Neural progenitor cell (in vitro differentiated cells): ENCODE measurements around the gene EXOC6B. TPM values are rescaled to one million over a fixed set of nuclear protein-coding genes. Genes with fewer than 3 reads are reported as not detected.

Experiments used
- DNase-seq: peaks from one replicate; pipeline ENCODE4 v3.0.0-alpha.2; 2016; ENCODE audit warnings: low spot score
- H2AFZ ChIP-seq: fragments of 200-600 bp; sonication (generic); replicated peaks from 2 replicates; pipeline ENCODE4 v1.6.1; 2016; ENCODE audit warnings: antibody characterized with exemption
- H3F3A ChIP-seq: fragments of 200-600 bp; sonication (generic); 2 replicates; pipeline ENCODE4 v1.6.1; 2016; ENCODE audit warnings: antibody characterized with exemption, low read depth
- H3K27ac ChIP-seq: fragments of 200-600 bp; sonication (generic); 2 replicates; pipeline ENCODE4 v1.5.1; 2016; ENCODE audit warnings: mild to moderate bottlenecking
- H3K27me3 ChIP-seq: fragments of 200-600 bp; sonication (generic); 2 replicates; pipeline ENCODE4 v1.6.1; 2016; ENCODE audit warnings: mild to moderate bottlenecking, moderate library complexity
- H3K36me3 ChIP-seq: fragments of 200-600 bp; sonication (generic); 2 replicates; pipeline ENCODE4 v1.5.1; 2016
- H3K4me1 ChIP-seq: fragments of 200-600 bp; sonication (generic); 2 replicates; pipeline ENCODE4 v1.6.1; 2016; ENCODE audit warnings: mixed run types
- H3K4me2 ChIP-seq: fragments of 200-600 bp; sonication (generic); 2 replicates; pipeline ENCODE4 v1.6.1; 2016
- H3K4me3 ChIP-seq: fragments of 200-600 bp; sonication (generic); 2 replicates; pipeline ENCODE4 v1.5.1; 2016
- H3K79me2 ChIP-seq: fragments of 200-600 bp; sonication (generic); 2 replicates; pipeline ENCODE4 v1.6.1; 2016; ENCODE audit warnings: low read depth
- H3K9ac ChIP-seq: fragments of 200-600 bp; sonication (generic); 2 replicates; pipeline ENCODE4 v1.6.1; 2016
- H3K9me3 ChIP-seq: fragments of 200-600 bp; sonication (generic); 2 replicates; pipeline ENCODE4 v1.5.1; 2016; ENCODE audit warnings: low read depth
- H4K20me1 ChIP-seq: fragments of 200-600 bp; sonication (generic); 2 replicates; pipeline ENCODE4 v1.6.1; 2016; ENCODE audit warnings: low read depth
- H3K27ac Mint-ChIP-seq: 3 replicates; pipeline ENCODE4 v1.8.0; 2021; ENCODE audit warnings: mixed read lengths
- H3K27me3 Mint-ChIP-seq: 2 replicates; pipeline ENCODE4 v1.8.0; 2022; ENCODE audit warnings: low read depth, mild to moderate bottlenecking, inconsistent platforms, moderate library complexity, mixed read lengths; ENCODE audit not compliant: insufficient read depth
- H3K36me3 Mint-ChIP-seq: 3 replicates; pipeline ENCODE4 v1.8.0; 2021; ENCODE audit warnings: mixed read lengths
- H3K4me1 Mint-ChIP-seq: 3 replicates; pipeline ENCODE4 v1.8.0; 2021; ENCODE audit warnings: mixed read lengths
- H3K4me3 Mint-ChIP-seq: 3 replicates; pipeline ENCODE4 v1.8.0; 2021; ENCODE audit warnings: mild to moderate bottlenecking, moderate library complexity, mixed read lengths
- H3K9me3 Mint-ChIP-seq: 3 replicates; pipeline ENCODE4 v1.8.0; 2020; ENCODE audit warnings: mixed read lengths
- CTCF ChIP-seq: fragments of 200-600 bp; sonication (generic); IDR thresholded peaks from 2 replicates; pipeline ENCODE4 v1.5.1; 2017; ENCODE audit warnings: antibody characterized with exemption, mild to moderate bottlenecking
- EZH2 ChIP-seq: fragments of 200-600 bp; sonication (generic); IDR thresholded peaks from 2 replicates; pipeline ENCODE4 v1.6.1; 2017; ENCODE audit warnings: antibody characterized with exemption, mild to moderate bottlenecking, moderate library complexity
- EZH2phosphoT487 ChIP-seq: fragments of 200-600 bp; sonication (generic); IDR thresholded peaks from 2 replicates; pipeline ENCODE4 v1.6.1; 2017; ENCODE audit warnings: antibody characterized with exemption
- total RNA-seq: library from RNA; depleted of rRNA; stranded (reverse); fragments of >200 nt; gene quantifications from 2 replicates; pipeline ENCODE4 v1.2.3, GENCODE V29; 2015; ENCODE audit warnings: low replicate concordance

EXOC6B gene
- total RNA-seq, 1 donor from 2014 or later, result 41.2 TPM

- Mint-ChIP-seq H3K27me3 (no peaks in the 10 kb centered on the region), H3K27ac (no peak overlapping the region), H3K4me3 (no peak overlapping the region), H3K36me3 (peaks cover 4% of the 10 kb centered on the region), H3K4me1 (peaks cover 2% of the 10 kb centered on the region), H3K9me3 (no peaks in the 10 kb centered on the region)
- TF ChIP-seq EZH2, result no peak
- TF ChIP-seq CTCF, result no peak
- no peak for TF ChIP-seq EZH2phosphoT487
- H3K36me3 ChIP-seq, result no peaks in the 10 kb centered on the region
- H3K4me1 ChIP-seq, result no peaks in the 10 kb centered on the region
- H3K4me3 ChIP-seq, result no peak overlapping the region
- no peaks in the 10 kb centered on the region for H4K20me1 ChIP-seq
- no peaks in the 10 kb centered on the region for H3K9me3 ChIP-seq
- no peaks in the 10 kb centered on the region for H3K27me3 ChIP-seq
- H2AFZ ChIP-seq, result no peak overlapping the region
- no peak overlapping the region for H3K27ac ChIP-seq
- H3K9ac ChIP-seq, result no peak overlapping the region
- H3K79me2 ChIP-seq, result no peaks in the 10 kb centered on the region
- no peak overlapping the region for H3K4me2 ChIP-seq
- no peaks in the 10 kb centered on the region for H3F3A ChIP-seq
- DNase-seq, result no peak
Observed at GRCh38 chr2:72576861-72577260, 249.0 kb downstream of the EXOC6B start.

- Histone ChIP-seq H2AFZ (no peak overlapping the region), H3K4me3 (no peak overlapping the region), H4K20me1 (no peaks in the 10 kb centered on the region), H3K79me2 (no peaks in the 10 kb centered on the region), H3K27me3 (no peaks in the 10 kb centered on the region), H3K36me3 (no peaks in the 10 kb centered on the region), H3K9me3 (no peaks in the 10 kb centered on the region), H3K4me1 (no peaks in the 10 kb centered on the region), H3K9ac (no peak overlapping the region), H3F3A (no peaks in the 10 kb centered on the region), H3K27ac (no peak overlapping the region), H3K4me2 (no peak overlapping the region)
- H3K4me3 Mint-ChIP-seq, result no peak overlapping the region
- H3K27me3 Mint-ChIP-seq, result no peaks in the 10 kb centered on the region
- H3K9me3 Mint-ChIP-seq, result no peaks in the 10 kb centered on the region
- no peak overlapping the region for H3K27ac Mint-ChIP-seq
- no peak for DNase-seq
- TF ChIP-seq CTCF (no peak), EZH2phosphoT487 (no peak), EZH2 (no peak)
- peaks cover 2% of the 10 kb centered on the region for H3K4me1 Mint-ChIP-seq
- peaks cover 4% of the 10 kb centered on the region for H3K36me3 Mint-ChIP-seq
Observed at GRCh38 chr2:72576459-72576858, 249.4 kb downstream of the EXOC6B start.

- no peak for DNase-seq
- no peak overlapping the region for H3K9ac ChIP-seq
- no peak overlapping the region for H3K27ac ChIP-seq
- TF ChIP-seq EZH2 (no peak), CTCF (no peak), EZH2phosphoT487 (no peak)
- H3K36me3 ChIP-seq, result no peaks in the 10 kb centered on the region
- H3K79me2 ChIP-seq, result no peaks in the 10 kb centered on the region
- H3K27me3 ChIP-seq, result no peaks in the 10 kb centered on the region
- no peaks in the 10 kb centered on the region for H4K20me1 ChIP-seq
- H3K27me3 Mint-ChIP-seq, result no peaks in the 10 kb centered on the region
- H3F3A ChIP-seq, result no peaks in the 10 kb centered on the region
- H3K4me2 ChIP-seq, result no peak overlapping the region
- H3K4me1 ChIP-seq, result no peaks in the 10 kb centered on the region
- H3K9me3 Mint-ChIP-seq, result no peaks in the 10 kb centered on the region
- peaks cover 2% of the 10 kb centered on the region for H3K4me1 Mint-ChIP-seq
- peaks cover 4% of the 10 kb centered on the region for H3K36me3 Mint-ChIP-seq
- no peak overlapping the region for H3K27ac Mint-ChIP-seq
- H3K4me3 Mint-ChIP-seq, result no peak overlapping the region
- no peak overlapping the region for H3K4me3 ChIP-seq
- no peaks in the 10 kb centered on the region for H3K9me3 ChIP-seq
- H2AFZ ChIP-seq, result no peak overlapping the region
Observed at GRCh38 chr2:72574886-72575285, 250.9 kb downstream of the EXOC6B start.

- Mint-ChIP-seq H3K36me3 (peaks cover 4% of the 10 kb centered on the region), H3K27me3 (no peaks in the 10 kb centered on the region), H3K9me3 (no peaks in the 10 kb centered on the region), H3K27ac (no peak overlapping the region), H3K4me1 (peaks cover 2% of the 10 kb centered on the region), H3K4me3 (no peak overlapping the region)
- Histone ChIP-seq H3K9ac (no peak overlapping the region), H3K9me3 (no peaks in the 10 kb centered on the region), H3K4me2 (no peak overlapping the region), H3K79me2 (no peaks in the 10 kb centered on the region), H2AFZ (no peak overlapping the region), H3K4me1 (no peaks in the 10 kb centered on the region), H4K20me1 (no peaks in the 10 kb centered on the region), H3K36me3 (no peaks in the 10 kb centered on the region), H3K4me3 (no peak overlapping the region), H3K27me3 (no peaks in the 10 kb centered on the region), H3K27ac (no peak overlapping the region), H3F3A (no peaks in the 10 kb centered on the region)
- TF ChIP-seq EZH2, result no peak
- DNase-seq, result no peak
Observed at GRCh38 chr2:72573232-72573631, 252.6 kb downstream of the EXOC6B start.
